ENCODE results near the gene ROS1.

The ROS1 gene

GRCh38 chr6:117432273-117432672 is 6.5 kb upstream of the ROS1 start:
- FAIRE-seq (no peak), DNase-seq (ENCODE audit: insufficient read length) (no peak)
- TF ChIP-seq POLR2AphosphoS5 (IDR thresholded peaks at IDR 0.05; ENCODE audit: low read depth, low read length) (no peak), TAF1 (IDR thresholded peaks at IDR 0.05; ENCODE audit: borderline replicate concordance, low read depth, low read length) (no peak), POLR2A (IDR thresholded peaks at IDR 0.05; ENCODE audit: low read depth, low read length) (no peak)

- DNase-seq (ENCODE audit: insufficient read length) (no peak), FAIRE-seq (no peak)
- TF ChIP-seq TAF1 (IDR thresholded peaks at IDR 0.05; ENCODE audit: borderline replicate concordance, low read depth, low read length) (no peak), POLR2AphosphoS5 (IDR thresholded peaks at IDR 0.05; ENCODE audit: low read depth, low read length) (no peak), POLR2A (IDR thresholded peaks at IDR 0.05; ENCODE audit: low read depth, low read length) (no peak)
These were observed 2.0 kb downstream of the ROS1 start for GRCh38 chr6:117423754-117424153.

- no peak for FAIRE-seq
- no peak for TF ChIP-seq POLR2A (IDR thresholded peaks at IDR 0.05; ENCODE audit: low read depth, low read length)
- no peak for TF ChIP-seq POLR2AphosphoS5 (IDR thresholded peaks at IDR 0.05; ENCODE audit: low read depth, low read length)
- TF ChIP-seq TAF1 (IDR thresholded peaks at IDR 0.05; ENCODE audit: borderline replicate concordance, low read depth, low read length), result no peak
These were observed 7.4 kb downstream of the ROS1 start for GRCh38 chr6:117418320-117418719.

GRCh38 chr6:117417851-117418250 is 7.9 kb downstream of the ROS1 start:
- no peak for FAIRE-seq
- TF ChIP-seq POLR2AphosphoS5 (IDR thresholded peaks at IDR 0.05; ENCODE audit: low read depth, low read length) (no peak), POLR2A (IDR thresholded peaks at IDR 0.05; ENCODE audit: low read depth, low read length) (no peak), TAF1 (IDR thresholded peaks at IDR 0.05; ENCODE audit: borderline replicate concordance, low read depth, low read length) (no peak)
- DNase-seq (ENCODE audit: insufficient read length), result no peak

More at GRCh38 chr6:117418320-117418719, 7.4 kb downstream of the ROS1 start:
- DNase-seq (ENCODE audit: insufficient read length), result no peak

DNA sequence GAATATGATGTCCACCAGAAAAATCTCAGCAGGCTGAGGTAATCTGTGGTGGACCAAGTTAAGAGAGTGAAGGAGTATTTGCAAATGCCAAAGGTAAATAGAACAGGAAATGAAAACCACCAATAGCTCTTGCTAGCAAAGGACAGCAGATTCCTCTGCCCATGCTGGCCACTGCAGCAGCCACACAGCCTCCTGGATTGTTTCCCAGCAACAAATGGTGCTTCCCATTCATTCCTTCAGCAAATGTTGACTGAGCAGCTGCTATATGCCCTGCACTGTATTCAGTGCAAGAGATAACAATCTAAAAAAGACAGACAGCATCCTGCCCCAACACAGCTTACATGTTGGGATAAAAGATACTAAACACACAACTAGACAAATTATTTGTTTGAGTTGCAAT is 11.0 kb downstream of the ROS1 start:
- FAIRE-seq (no peak), DNase-seq (ENCODE audit: insufficient read length) (no peak)
- TF ChIP-seq TAF1 (IDR thresholded peaks at IDR 0.05; ENCODE audit: borderline replicate concordance, low read depth, low read length) (no peak), POLR2AphosphoS5 (IDR thresholded peaks at IDR 0.05; ENCODE audit: low read depth, low read length) (no peak), POLR2A (IDR thresholded peaks at IDR 0.05; ENCODE audit: low read depth, low read length) (no peak)

GRCh38 chr6:117411474-117411873 is 14.3 kb downstream of the ROS1 start:
- no peak for TF ChIP-seq POLR2A (IDR thresholded peaks at IDR 0.05; ENCODE audit: low read depth, low read length)
- DNase-seq (ENCODE audit: insufficient read length) (no peak), FAIRE-seq (no peak)

DNA sequence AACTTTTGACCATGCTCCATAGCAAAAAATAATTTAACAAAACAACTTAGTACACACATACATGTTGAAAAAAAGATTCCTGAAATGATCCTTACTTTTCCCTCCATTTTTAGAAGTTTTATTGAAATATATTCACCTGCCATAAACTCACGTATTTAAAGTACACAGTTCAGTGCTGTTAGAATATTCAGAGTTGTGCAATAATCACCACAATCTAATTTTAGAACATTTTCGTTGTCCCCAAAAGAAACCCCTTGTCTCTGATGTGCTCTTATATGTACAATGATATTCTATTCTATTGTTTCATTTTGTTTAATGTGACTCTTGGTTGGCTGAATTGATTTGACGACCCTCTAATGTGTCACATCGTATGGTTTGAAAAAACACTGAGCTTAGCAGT is 15.9 kb downstream of the ROS1 start:
- no peak for FAIRE-seq
- TF ChIP-seq POLR2AphosphoS5 (IDR thresholded peaks at IDR 0.05; ENCODE audit: low read depth, low read length) (no peak), POLR2A (IDR thresholded peaks at IDR 0.05; ENCODE audit: low read depth, low read length) (no peak), TAF1 (IDR thresholded peaks at IDR 0.05; ENCODE audit: borderline replicate concordance, low read depth, low read length) (no peak)
- DNase-seq (ENCODE audit: insufficient read length), result no peak

DNA sequence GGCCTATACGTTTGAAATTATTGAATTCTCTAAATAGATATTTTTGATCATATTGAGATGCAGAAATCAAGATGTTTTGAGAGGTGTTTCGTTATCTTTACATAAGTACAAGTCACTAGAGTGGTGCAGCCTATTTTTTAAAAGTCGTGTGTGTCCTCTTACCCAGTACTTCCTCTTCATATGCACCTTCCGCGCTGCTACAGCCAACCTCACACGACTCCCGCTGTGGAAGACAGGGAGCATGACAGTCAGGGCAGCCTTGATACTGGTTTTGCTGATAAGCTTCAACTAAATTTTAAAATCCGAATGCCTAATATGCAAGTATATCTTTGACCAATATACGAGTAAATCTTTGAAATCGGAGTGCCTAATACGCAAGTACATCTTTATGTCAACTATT is 16.3 kb downstream of the ROS1 start:
- DNase-seq (ENCODE audit: insufficient read length) (no peak), FAIRE-seq (no peak)
- TF ChIP-seq POLR2A (IDR thresholded peaks at IDR 0.05; ENCODE audit: low read depth, low read length), result no peak
- TF ChIP-seq POLR2AphosphoS5 (IDR thresholded peaks at IDR 0.05; ENCODE audit: low read depth, low read length), result no peak
- no peak for TF ChIP-seq TAF1 (IDR thresholded peaks at IDR 0.05; ENCODE audit: borderline replicate concordance, low read depth, low read length)

DNA sequence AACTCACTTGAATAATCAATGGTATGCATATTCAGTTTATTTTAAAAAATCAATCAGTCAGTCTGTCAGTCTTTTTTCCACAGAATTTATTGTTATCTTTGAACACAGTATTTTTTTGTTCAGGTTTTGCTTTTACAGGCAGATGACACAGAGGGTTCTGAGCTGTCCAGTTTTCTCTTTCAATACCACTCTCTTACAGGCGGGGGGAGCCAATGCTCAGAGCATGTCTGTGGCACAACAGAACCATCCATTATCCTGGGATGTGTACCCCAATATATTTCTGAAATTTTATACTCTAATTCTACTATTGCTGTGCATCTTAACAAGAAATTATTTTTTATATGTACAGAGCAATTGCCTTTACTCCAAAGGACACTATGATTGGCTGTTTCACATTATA is 21.2 kb downstream of the ROS1 start:
- DNase-seq (ENCODE audit: insufficient read length) (no peak), FAIRE-seq (no peak)
- TF ChIP-seq POLR2AphosphoS5 (IDR thresholded peaks at IDR 0.05; ENCODE audit: low read depth, low read length) (no peak), TAF1 (IDR thresholded peaks at IDR 0.05; ENCODE audit: borderline replicate concordance, low read depth, low read length) (no peak)

GRCh38 chr6:117401799-117402198 is 23.9 kb downstream of the ROS1 start:
- TF ChIP-seq POLR2AphosphoS5 (IDR thresholded peaks at IDR 0.05; ENCODE audit: low read depth, low read length) (no peak), POLR2A (IDR thresholded peaks at IDR 0.05; ENCODE audit: low read depth, low read length) (no peak), TAF1 (IDR thresholded peaks at IDR 0.05; ENCODE audit: borderline replicate concordance, low read depth, low read length) (no peak)
- no peak for DNase-seq (ENCODE audit: insufficient read length)
- no peak for FAIRE-seq

DNA sequence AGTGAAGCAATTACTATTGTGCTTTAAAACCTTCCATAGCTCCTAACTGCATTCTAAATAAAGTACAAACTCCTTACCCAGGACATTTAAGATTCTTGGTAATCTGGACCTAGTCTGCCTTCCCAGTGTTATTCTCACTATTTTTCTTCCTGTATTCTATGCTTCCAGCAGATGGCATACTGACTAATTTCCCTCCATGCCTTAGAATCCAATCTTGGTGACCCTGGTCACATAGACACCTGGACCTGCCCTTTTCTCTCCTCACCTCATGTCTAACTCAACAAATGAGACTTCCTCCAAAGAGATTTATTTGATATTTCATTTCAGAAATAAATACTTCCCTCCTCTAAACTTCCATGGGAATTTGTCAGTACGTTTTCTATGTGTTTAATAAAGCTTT is 25.8 kb downstream of the ROS1 start:
- no peak for DNase-seq (ENCODE audit: insufficient read length)
- TF ChIP-seq POLR2AphosphoS5 (IDR thresholded peaks at IDR 0.05; ENCODE audit: low read depth, low read length), result no peak
- no peak for TF ChIP-seq TAF1 (IDR thresholded peaks at IDR 0.05; ENCODE audit: borderline replicate concordance, low read depth, low read length)
- TF ChIP-seq POLR2A (IDR thresholded peaks at IDR 0.05; ENCODE audit: low read depth, low read length), result no peak
- FAIRE-seq, result no peak

GRCh38 chr6:117399126-117399525 is 26.6 kb downstream of the ROS1 start:
- no peak for FAIRE-seq
- no peak for DNase-seq (ENCODE audit: insufficient read length)
- TF ChIP-seq POLR2A (IDR thresholded peaks at IDR 0.05; ENCODE audit: low read depth, low read length) (no peak), TAF1 (IDR thresholded peaks at IDR 0.05; ENCODE audit: borderline replicate concordance, low read depth, low read length) (no peak), POLR2AphosphoS5 (IDR thresholded peaks at IDR 0.05; ENCODE audit: low read depth, low read length) (no peak)

Measured in GM12892 (cell line).